ENCODE data around the gene CDC42EP4. TPM values are rescaled to one million over a fixed set of nuclear protein-coding genes. Genes with fewer than 3 reads are reported as not detected.
A peak's percentile ranks its signal among the peaks of the same experiment; 100 is the strongest.

The CDC42EP4 gene
- total RNA-seq, 1 experiment from 2014 or later, result 60.1 TPM

DNA sequence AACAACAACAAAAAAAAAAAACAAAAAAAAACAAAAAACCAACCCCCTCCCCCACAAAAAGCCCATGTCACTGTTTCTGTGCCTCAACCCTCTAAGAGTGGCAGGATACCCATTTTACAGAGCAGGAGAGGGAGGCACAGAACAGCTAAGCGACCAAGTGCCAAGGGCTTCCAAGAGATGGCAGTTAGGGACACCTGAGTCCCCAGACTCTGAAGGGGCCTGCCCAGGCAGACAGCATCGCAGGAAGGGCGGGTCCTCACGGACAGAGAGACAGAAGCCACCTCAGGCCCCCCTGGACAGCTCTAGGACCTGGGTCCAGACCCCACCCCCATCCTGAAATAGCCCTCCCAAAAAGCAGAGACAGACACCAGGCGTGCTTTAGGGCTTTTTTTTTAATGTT is 28.6 kb downstream of the CDC42EP4 start:
- intact Hi-C loops (cut with micrococcal nuclease; ENCODE audit: unreplicated experiment), result no loop called here
- no TSS peak for BruUV-seq (replicated peaks)
- CTCF ChIA-PET, result interaction anchor here (0.7 kb wide), 1 partner anchor 527 kb away, joined by 3 read pairs; no protein-coding TSS in a partner anchor
- peaks cover 22% of the 10 kb centered on the region for H3K4me1 Mint-ChIP-seq (ENCODE audit: low read depth, unreplicated experiment)
- no peaks in the 10 kb centered on the region for H3K27me3 Mint-ChIP-seq (ENCODE audit: unreplicated experiment)
- H3K36me3 Mint-ChIP-seq (ENCODE audit: insufficient read depth, unreplicated experiment), result peaks cover 40% of the 10 kb centered on the region
- TF ChIP-seq CTCF (IDR thresholded peaks at IDR 0.05; ENCODE audit: unreplicated experiment), result no peak
- peak overlapping the region; percentile 58 for H3K27ac Mint-ChIP-seq (ENCODE audit: unreplicated experiment)
- no peak for DNase-seq
- H3K4me3 Mint-ChIP-seq (ENCODE audit: low read depth, unreplicated experiment), result no peak overlapping the region
- H3K9me3 Mint-ChIP-seq (ENCODE audit: low read depth, unreplicated experiment), result no peaks in the 10 kb centered on the region

GRCh38 chr17:73282629-73283028 is 29.2 kb downstream of the CDC42EP4 start:
- Mint-ChIP-seq H3K9me3 (ENCODE audit: low read depth, unreplicated experiment) (no peaks in the 10 kb centered on the region), H3K27me3 (ENCODE audit: unreplicated experiment) (no peaks in the 10 kb centered on the region)
- CTCF ChIA-PET, result interaction anchor here (0.6 to 0.7 kb wide), 2 partner anchors 15 to 527 kb away, joined by 3 read pairs; no protein-coding TSS in a partner anchor

DNA sequence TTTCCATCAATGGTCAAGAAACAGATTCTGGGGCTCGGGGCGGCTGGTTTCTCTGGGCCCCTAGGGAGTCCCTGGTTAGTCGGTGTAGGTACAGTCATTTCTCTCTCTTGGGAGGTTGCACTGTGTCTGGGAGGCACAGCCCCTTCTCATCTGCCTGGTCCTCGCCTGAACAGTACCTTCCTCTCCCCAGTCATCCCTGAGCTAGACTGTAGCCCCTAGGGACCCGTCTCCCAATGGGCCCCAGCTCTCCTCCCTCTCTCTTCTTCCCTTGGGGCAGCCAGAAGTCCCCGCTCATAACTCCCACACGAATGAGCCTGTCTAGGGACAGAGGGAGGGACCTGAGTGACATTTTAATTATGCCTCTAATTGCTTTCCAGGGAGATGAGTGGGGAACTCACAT is 29.9 kb downstream of the CDC42EP4 start:
- no peak for TF ChIP-seq CTCF (IDR thresholded peaks at IDR 0.05; ENCODE audit: unreplicated experiment)
- Mint-ChIP-seq H3K4me3 (ENCODE audit: low read depth, unreplicated experiment) (no peak overlapping the region), H3K4me1 (ENCODE audit: low read depth, unreplicated experiment) (peaks cover 9% of the 10 kb centered on the region), H3K36me3 (ENCODE audit: insufficient read depth, unreplicated experiment) (peaks cover 29% of the 10 kb centered on the region), H3K9me3 (ENCODE audit: low read depth, unreplicated experiment) (no peaks in the 10 kb centered on the region), H3K27me3 (ENCODE audit: unreplicated experiment) (no peaks in the 10 kb centered on the region), H3K27ac (ENCODE audit: unreplicated experiment) (no peak overlapping the region)
- intact Hi-C loops (cut with micrococcal nuclease; ENCODE audit: unreplicated experiment), result no loop called here
- no TSS peak for BruUV-seq (replicated peaks)
- CTCF ChIA-PET, result interaction anchor here (0.7 kb wide), 1 partner anchor 870 kb away, joined by 3 read pairs; no protein-coding TSS in a partner anchor
- no peak for DNase-seq

More at GRCh38 chr17:73282629-73283028, 29.2 kb downstream of the CDC42EP4 start:
- Mint-ChIP-seq H3K36me3 (ENCODE audit: insufficient read depth, unreplicated experiment) (peaks cover 34% of the 10 kb centered on the region), H3K4me3 (ENCODE audit: low read depth, unreplicated experiment) (no peak overlapping the region), H3K4me1 (ENCODE audit: low read depth, unreplicated experiment) (peaks cover 16% of the 10 kb centered on the region), H3K27ac (ENCODE audit: unreplicated experiment) (no peak overlapping the region)
- intact Hi-C loops (cut with micrococcal nuclease; ENCODE audit: unreplicated experiment), result no loop called here
- no peak for DNase-seq
- BruUV-seq (replicated peaks), result no TSS peak
- no peak for TF ChIP-seq CTCF (IDR thresholded peaks at IDR 0.05; ENCODE audit: unreplicated experiment)

GRCh38 chr17:73280191-73280590 is 31.6 kb downstream of the CDC42EP4 start:
- DNase-seq, result no peak
- Mint-ChIP-seq H3K9me3 (ENCODE audit: low read depth, unreplicated experiment) (no peaks in the 10 kb centered on the region), H3K27me3 (ENCODE audit: unreplicated experiment) (no peaks in the 10 kb centered on the region), H3K4me1 (ENCODE audit: low read depth, unreplicated experiment) (no peaks in the 10 kb centered on the region), H3K36me3 (ENCODE audit: insufficient read depth, unreplicated experiment) (peaks cover 21% of the 10 kb centered on the region), H3K27ac (ENCODE audit: unreplicated experiment) (no peak overlapping the region), H3K4me3 (ENCODE audit: low read depth, unreplicated experiment) (no peak overlapping the region)
- CTCF ChIA-PET, result no interaction called here
- intact Hi-C loops (cut with micrococcal nuclease; ENCODE audit: unreplicated experiment), result no loop called here
- no peak for TF ChIP-seq CTCF (IDR thresholded peaks at IDR 0.05; ENCODE audit: unreplicated experiment)
- no TSS peak for BruUV-seq (replicated peaks)
